Liver (tissue), 9 donors: ENCODE measurements around the gene INSR. TPM values are rescaled to one million over a fixed set of nuclear protein-coding genes. Genes with fewer than 3 reads are reported as not detected.

Source experiments
- DNase-seq: peaks from one replicate; pipeline ENCODE4 v3.0.0-alpha.2; 2017; ENCODE audit warnings: low spot score
- H3K27ac ChIP-seq, 2 donors: one replicate each; pipeline ENCODE4 v1.7.0; 2013; ENCODE audit warnings: inconsistent platforms in 2 of 2, low read length in 2 of 2, control low read depth in 1 of 2, low read depth in 1 of 2, mild to moderate bottlenecking in 1 of 2
- H3K27me3 ChIP-seq, 4 donors: one replicate each; pipeline versions ENCODE4 v1.6.1 to v1.7.0; 2013; ENCODE audit warnings: low read length in 3 of 4, inconsistent platforms in 1 of 4, mild to moderate bottlenecking in 1 of 4, moderate library complexity in 1 of 4; ENCODE audit not compliant: control insufficient read depth in 4 of 4, insufficient read depth in 4 of 4
- H3K36me3 ChIP-seq, 4 donors: one replicate each; pipeline versions ENCODE4 v1.6.1 to v1.7.0; 2013; ENCODE audit warnings: low read length in 3 of 4, mild to moderate bottlenecking in 3 of 4, low read depth in 1 of 4, moderate library complexity in 1 of 4; ENCODE audit not compliant: control insufficient read depth in 4 of 4, insufficient read depth in 3 of 4
- H3K4me1 ChIP-seq, 4 donors: one replicate each; pipeline versions ENCODE4 v1.6.1 to v1.7.0; 2013; ENCODE audit warnings: low read length in 3 of 4, mild to moderate bottlenecking in 3 of 4, moderate library complexity in 1 of 4; ENCODE audit not compliant: control insufficient read depth in 4 of 4, insufficient read depth in 4 of 4
- H3K4me3 ChIP-seq, 3 donors: one replicate each; pipeline versions ENCODE4 v1.6.1 to v1.7.0; 2013; ENCODE audit warnings: low read length in 3 of 3, control low read depth in 1 of 3, low read depth in 1 of 3, mild to moderate bottlenecking in 1 of 3
- H3K9ac ChIP-seq, 2 donors: one replicate each; pipeline ENCODE4 v1.7.0; 2013; ENCODE audit warnings: low read length in 2 of 2, mild to moderate bottlenecking in 2 of 2, moderate library complexity in 2 of 2, control low read depth in 1 of 2, low read depth in 1 of 2
- H3K9me3 ChIP-seq, 4 donors: one replicate each; pipeline versions ENCODE4 v1.6.1 to v1.7.0; 2013; ENCODE audit warnings: low read length in 3 of 4; ENCODE audit not compliant: control insufficient read depth in 4 of 4
- EGR1 ChIP-seq, 2 donors: IDR thresholded peaks; 2 replicates each; pipeline ENCODE4 v1.6.1; 2016 to 2018; ENCODE audit warnings: antibody characterized with exemption in 2 of 2, low read depth in 2 of 2
- FOXA1 ChIP-seq: IDR thresholded peaks from 2 replicates; pipeline ENCODE4 v1.6.1; 2016; ENCODE audit warnings: antibody characterized with exemption
- FOXA2 ChIP-seq: IDR thresholded peaks from 2 replicates; pipeline ENCODE4 v1.6.1; 2016; ENCODE audit warnings: antibody characterized with exemption
- GABPA ChIP-seq, 2 donors: IDR thresholded peaks in 1 of 2; conservative IDR thresholded peaks in 1 of 2; 2 replicates each; pipeline ENCODE4 v1.6.1; 2016; ENCODE audit warnings: antibody characterized with exemption in 2 of 2, mild to moderate bottlenecking in 1 of 2, moderate library complexity in 1 of 2
- HNF4A ChIP-seq, 2 donors: conservative IDR thresholded peaks; 2 replicates each; pipeline ENCODE4 v1.6.1; 2016; ENCODE audit warnings: antibody characterized with exemption in 2 of 2, mild to moderate bottlenecking in 2 of 2
- HNF4G ChIP-seq: IDR thresholded peaks from 2 replicates; pipeline ENCODE4 v1.6.1; 2016; ENCODE audit warnings: antibody characterized with exemption
- JUND ChIP-seq, 2 donors: IDR thresholded peaks; 2 replicates each; pipeline ENCODE4 v1.6.1; 2016; ENCODE audit warnings: antibody characterized with exemption in 2 of 2
- RAD21 ChIP-seq, 2 donors: IDR thresholded peaks; 2 replicates each; pipeline ENCODE4 v1.6.1; 2016; ENCODE audit warnings: antibody characterized with exemption in 2 of 2, mild to moderate bottlenecking in 2 of 2
- RXRA ChIP-seq, 2 donors: IDR thresholded peaks; 2 replicates each; pipeline ENCODE4 v1.6.1; 2017 to 2018; ENCODE audit warnings: antibody characterized with exemption in 2 of 2, mild to moderate bottlenecking in 1 of 2
- SP1 ChIP-seq: IDR thresholded peaks from 2 replicates; pipeline ENCODE4 v1.6.1; 2018; ENCODE audit warnings: antibody characterized with exemption, mild to moderate bottlenecking
- TAF1 ChIP-seq: conservative IDR thresholded peaks from 2 replicates; pipeline ENCODE4 v1.6.1; 2016; ENCODE audit warnings: antibody characterized with exemption, mild to moderate bottlenecking
- YY1 ChIP-seq: IDR thresholded peaks from 2 replicates; pipeline ENCODE4 v1.6.1; 2016; ENCODE audit warnings: antibody characterized with exemption, mild to moderate bottlenecking
- WGBS: extraction: QIAGEN DNeasy Blood & Tissue Kit; methylation state at CpG from one replicate; pipeline ENCODE4 v1.1.7; 2013; 5-methylcytosine and 5-hydroxymethylcytosine counted together
- polyA plus RNA-seq, 2 donors: library from polyadenylated mRNA; stranded (reverse) in 1 of 2; unstranded in 1 of 2; fragments of 200-250 nt in 1 of 2; fragments of >200 nt in 1 of 2; fragmentation: Nextera tagmentation in 1 of 2; extraction: Ambion mirVana in 1 of 2; gene quantifications; one replicate each; pipeline versions ENCODE4 v1.2.1 to v1.2.3, GENCODE V29; 2013 to 2015
- total RNA-seq, 2 donors: library from RNA; depleted of rRNA; stranded (reverse); fragments of >200 nt; gene quantifications; one replicate each; pipeline ENCODE4 v1.2.3, GENCODE V29; 2014
- TF ChIP-seq, protein P1 (sequence below): IDR thresholded peaks from 2 replicates; pipeline ENCODE4 v1.6.1; 2016; ENCODE audit warnings: antibody characterized with exemption, mild to moderate bottlenecking
- TF ChIP-seq, protein P2 (sequence below): IDR thresholded peaks from 2 replicates; pipeline ENCODE4 v1.6.1; 2016; ENCODE audit warnings: antibody characterized with exemption
- TF ChIP-seq, protein P3 (sequence below): fragments of 150-350 bp; IDR thresholded peaks from 2 replicates; pipeline ENCODE4 v1.5.1; 2017; ENCODE audit warnings: improper control_type of control experiment, low read depth, low read length; ENCODE audit not compliant: missing input control
- TF ChIP-seq, protein P4 (sequence below): IDR thresholded peaks from 2 replicates; pipeline ENCODE4 v1.6.1; 2016; ENCODE audit warnings: antibody characterized with exemption
- TF ChIP-seq, protein P5 (sequence below): IDR thresholded peaks from 2 replicates; pipeline ENCODE4 v1.6.1; 2016; ENCODE audit warnings: antibody characterized with exemption
- donor health status: healthy.
- donor health status: healthy.
- donor health status: healthy.
- donor health status: healthy.
- donor health status: healthy.

Gene INSR
- total and polyA plus RNA-seq, 4 donors = 16.5 to 97.5 (median 50.8) TPM

DNA sequence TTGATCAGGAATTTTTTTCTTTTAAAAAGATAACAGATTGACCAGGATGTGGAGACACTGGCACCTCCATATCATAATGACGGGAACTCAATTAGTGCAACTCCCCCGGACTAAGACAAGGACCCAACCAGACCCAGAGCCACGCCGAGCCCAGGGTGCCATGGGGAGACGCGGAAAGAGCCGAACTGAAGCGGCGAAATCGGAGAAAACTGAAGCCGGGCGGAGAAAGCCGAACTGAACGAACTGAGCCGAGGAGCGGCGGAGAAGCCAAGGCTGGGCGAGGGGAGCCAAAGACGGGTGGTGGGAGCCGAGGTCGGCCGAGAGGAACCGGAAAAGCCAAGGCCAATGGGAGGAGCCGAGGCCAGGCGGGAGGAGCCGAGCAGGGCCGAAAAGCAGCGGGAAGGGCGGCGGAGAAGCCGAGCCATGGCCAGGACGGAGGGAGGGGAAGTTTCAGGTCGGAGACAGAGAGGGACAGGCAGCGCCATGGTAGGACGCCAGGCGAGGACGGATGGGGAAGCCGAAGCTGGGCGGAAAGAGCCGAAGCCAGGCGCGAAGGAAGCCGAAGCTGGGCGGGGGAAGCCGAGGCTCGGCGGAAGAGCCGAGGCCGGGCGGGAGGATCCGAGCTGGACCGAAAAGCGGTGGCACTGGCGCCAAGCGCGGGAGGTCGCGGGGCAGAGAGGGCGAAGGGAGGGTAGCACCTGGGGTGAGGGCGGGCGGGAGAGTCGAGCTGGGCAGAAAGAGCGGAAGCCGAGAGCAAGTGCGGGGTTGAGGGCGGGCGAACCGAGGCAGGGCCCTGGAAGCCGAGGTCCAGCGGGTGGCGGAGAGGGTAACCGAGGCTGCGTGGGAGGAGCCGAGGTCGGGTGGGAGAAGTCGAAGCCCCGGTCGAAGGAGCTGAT lies 195.3 kb downstream of the INSR start:
- peak; percentile 89 for DNase-seq
- peak overlapping the region; percentile 75 to 76 for H3K9ac ChIP-seq
- no peaks in the 10 kb centered on the region for H3K27me3 ChIP-seq
- peaks cover 1 to 12% (median 6%) of the 10 kb centered on the region in 4 donors for H3K9me3 ChIP-seq
- H3K36me3 ChIP-seq = no peaks in the 10 kb centered on the region
- H3K4me1 ChIP-seq = peaks cover 0 to 2% (median 0%) of the 10 kb centered on the region in 4 donors
- under 1% methylated on average over 78 of the region's 78 CpGs for WGBS
- peak overlapping the region; percentile 91 to 98 for H3K27ac ChIP-seq
- TF ChIP-seq, protein P1, sequence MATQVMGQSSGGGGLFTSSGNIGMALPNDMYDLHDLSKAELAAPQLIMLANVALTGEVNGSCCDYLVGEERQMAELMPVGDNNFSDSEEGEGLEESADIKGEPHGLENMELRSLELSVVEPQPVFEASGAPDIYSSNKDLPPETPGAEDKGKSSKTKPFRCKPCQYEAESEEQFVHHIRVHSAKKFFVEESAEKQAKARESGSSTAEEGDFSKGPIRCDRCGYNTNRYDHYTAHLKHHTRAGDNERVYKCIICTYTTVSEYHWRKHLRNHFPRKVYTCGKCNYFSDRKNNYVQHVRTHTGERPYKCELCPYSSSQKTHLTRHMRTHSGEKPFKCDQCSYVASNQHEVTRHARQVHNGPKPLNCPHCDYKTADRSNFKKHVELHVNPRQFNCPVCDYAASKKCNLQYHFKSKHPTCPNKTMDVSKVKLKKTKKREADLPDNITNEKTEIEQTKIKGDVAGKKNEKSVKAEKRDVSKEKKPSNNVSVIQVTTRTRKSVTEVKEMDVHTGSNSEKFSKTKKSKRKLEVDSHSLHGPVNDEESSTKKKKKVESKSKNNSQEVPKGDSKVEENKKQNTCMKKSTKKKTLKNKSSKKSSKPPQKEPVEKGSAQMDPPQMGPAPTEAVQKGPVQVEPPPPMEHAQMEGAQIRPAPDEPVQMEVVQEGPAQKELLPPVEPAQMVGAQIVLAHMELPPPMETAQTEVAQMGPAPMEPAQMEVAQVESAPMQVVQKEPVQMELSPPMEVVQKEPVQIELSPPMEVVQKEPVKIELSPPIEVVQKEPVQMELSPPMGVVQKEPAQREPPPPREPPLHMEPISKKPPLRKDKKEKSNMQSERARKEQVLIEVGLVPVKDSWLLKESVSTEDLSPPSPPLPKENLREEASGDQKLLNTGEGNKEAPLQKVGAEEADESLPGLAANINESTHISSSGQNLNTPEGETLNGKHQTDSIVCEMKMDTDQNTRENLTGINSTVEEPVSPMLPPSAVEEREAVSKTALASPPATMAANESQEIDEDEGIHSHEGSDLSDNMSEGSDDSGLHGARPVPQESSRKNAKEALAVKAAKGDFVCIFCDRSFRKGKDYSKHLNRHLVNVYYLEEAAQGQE = peak; percentile 39
- TF ChIP-seq TAF1 = no peak
- TF ChIP-seq YY1 = peak; percentile 95
- peak in 1 of 2 donors; percentile 48 for TF ChIP-seq RXRA (IDR thresholded peaks at IDR 0.05)
- TF ChIP-seq, protein P2, sequence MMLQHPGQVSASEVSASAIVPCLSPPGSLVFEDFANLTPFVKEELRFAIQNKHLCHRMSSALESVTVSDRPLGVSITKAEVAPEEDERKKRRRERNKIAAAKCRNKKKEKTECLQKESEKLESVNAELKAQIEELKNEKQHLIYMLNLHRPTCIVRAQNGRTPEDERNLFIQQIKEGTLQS = no peak
- no peak for TF ChIP-seq FOXA2
- peak in 1 of 2 donors; percentile 16 for TF ChIP-seq RAD21 (IDR thresholded peaks at IDR 0.05)
- no peak for TF ChIP-seq FOXA1
- TF ChIP-seq GABPA (IDR thresholded peaks at IDR 0.05 in 1 of 2, conservative IDR thresholded peaks at IDR 0.05 in 1 of 2) = peak in 1 of 2 donors; percentile 78
- peak in 1 of 2 donors; percentile 23 for TF ChIP-seq EGR1 (IDR thresholded peaks at IDR 0.05; ENCODE audit: low read depth in 2 of 2)
- TF ChIP-seq, protein P3, sequence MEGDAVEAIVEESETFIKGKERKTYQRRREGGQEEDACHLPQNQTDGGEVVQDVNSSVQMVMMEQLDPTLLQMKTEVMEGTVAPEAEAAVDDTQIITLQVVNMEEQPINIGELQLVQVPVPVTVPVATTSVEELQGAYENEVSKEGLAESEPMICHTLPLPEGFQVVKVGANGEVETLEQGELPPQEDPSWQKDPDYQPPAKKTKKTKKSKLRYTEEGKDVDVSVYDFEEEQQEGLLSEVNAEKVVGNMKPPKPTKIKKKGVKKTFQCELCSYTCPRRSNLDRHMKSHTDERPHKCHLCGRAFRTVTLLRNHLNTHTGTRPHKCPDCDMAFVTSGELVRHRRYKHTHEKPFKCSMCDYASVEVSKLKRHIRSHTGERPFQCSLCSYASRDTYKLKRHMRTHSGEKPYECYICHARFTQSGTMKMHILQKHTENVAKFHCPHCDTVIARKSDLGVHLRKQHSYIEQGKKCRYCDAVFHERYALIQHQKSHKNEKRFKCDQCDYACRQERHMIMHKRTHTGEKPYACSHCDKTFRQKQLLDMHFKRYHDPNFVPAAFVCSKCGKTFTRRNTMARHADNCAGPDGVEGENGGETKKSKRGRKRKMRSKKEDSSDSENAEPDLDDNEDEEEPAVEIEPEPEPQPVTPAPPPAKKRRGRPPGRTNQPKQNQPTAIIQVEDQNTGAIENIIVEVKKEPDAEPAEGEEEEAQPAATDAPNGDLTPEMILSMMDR = no peak
- TF ChIP-seq, protein P4, sequence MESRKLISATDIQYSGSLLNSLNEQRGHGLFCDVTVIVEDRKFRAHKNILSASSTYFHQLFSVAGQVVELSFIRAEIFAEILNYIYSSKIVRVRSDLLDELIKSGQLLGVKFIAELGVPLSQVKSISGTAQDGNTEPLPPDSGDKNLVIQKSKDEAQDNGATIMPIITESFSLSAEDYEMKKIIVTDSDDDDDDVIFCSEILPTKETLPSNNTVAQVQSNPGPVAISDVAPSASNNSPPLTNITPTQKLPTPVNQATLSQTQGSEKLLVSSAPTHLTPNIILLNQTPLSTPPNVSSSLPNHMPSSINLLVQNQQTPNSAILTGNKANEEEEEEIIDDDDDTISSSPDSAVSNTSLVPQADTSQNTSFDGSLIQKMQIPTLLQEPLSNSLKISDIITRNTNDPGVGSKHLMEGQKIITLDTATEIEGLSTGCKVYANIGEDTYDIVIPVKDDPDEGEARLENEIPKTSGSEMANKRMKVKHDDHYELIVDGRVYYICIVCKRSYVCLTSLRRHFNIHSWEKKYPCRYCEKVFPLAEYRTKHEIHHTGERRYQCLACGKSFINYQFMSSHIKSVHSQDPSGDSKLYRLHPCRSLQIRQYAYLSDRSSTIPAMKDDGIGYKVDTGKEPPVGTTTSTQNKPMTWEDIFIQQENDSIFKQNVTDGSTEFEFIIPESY = peak; percentile 85
- TF ChIP-seq, protein P5, sequence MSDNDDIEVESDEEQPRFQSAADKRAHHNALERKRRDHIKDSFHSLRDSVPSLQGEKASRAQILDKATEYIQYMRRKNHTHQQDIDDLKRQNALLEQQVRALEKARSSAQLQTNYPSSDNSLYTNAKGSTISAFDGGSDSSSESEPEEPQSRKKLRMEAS = no peak
- TF ChIP-seq JUND (IDR thresholded peaks at IDR 0.05) = no peak
- peak; percentile 73 for TF ChIP-seq HNF4G
- no peak for TF ChIP-seq HNF4A (conservative IDR thresholded peaks at IDR 0.05)
- TF ChIP-seq SP1 = peak; percentile 41
- H3K4me3 ChIP-seq = peak overlapping the region; percentile 80 to 95 (median 87)
